CD4-positive, alpha-beta T cell treated with Interleukin-15 for 4 hours (primary cell): ENCODE measurements around the gene LYZL4.

Source experiments
- DNase-seq: peaks from one replicate; pipeline ENCODE4 v3.0.0-alpha.2; 2020; ENCODE audit warnings: low spot score

The LYZL4 gene

DNA sequence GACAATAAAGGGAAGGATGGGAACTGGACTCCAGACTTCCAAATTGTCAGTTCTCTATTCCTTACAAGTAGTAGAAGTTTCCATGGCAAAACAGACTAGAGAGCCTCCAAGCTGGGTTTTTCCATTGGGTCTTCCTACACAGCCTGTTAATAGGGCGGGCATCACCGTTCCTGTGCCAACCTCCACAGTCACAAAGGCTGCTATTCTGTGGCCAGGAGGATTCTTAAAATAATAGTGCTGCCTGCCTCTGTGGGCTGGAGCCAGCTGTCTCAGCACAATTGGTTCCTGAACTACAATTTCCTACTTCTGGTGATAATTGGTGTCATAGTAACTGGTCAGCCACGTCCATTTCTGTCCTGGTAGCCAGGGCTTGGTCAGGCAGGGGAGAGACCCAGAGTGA, 38.6 kb downstream of the LYZL4 start:
- DNase-seq = no peak

- DNase-seq = no peak
These were observed 40.6 kb downstream of the LYZL4 start for GRCh38 chr3:42369832-42370231.

- no peak for DNase-seq
These were observed 41.1 kb downstream of the LYZL4 start for GRCh38 chr3:42369304-42369703.

GRCh38 chr3:42368861-42369260, 41.5 kb downstream of the LYZL4 start:
- no peak for DNase-seq

DNA sequence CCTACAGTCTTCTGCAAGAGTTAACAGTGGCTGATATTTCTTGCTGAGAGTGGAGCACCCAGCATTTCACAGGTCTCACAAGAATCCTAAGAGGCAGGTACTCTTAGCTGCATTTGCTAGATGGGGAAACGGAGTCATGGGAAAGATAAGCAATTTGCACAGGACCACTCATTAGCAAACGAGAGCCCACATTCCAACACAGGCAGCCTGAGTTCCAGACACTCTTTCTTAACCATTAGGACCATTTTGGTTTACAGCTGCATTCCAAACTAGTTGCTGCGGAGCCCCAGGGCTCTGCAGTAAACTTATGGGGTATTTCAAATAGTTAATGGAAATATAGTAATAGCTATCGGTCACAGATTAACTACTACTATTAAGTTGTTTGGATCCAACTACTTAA, 42.5 kb downstream of the LYZL4 start:
- DNase-seq = no peak

GRCh38 chr3:42366550-42366949, 43.9 kb downstream of the LYZL4 start:
- no peak for DNase-seq

GRCh38 chr3:42357335-42357734, 53.1 kb downstream of the LYZL4 start:
- no peak for DNase-seq

GRCh38 chr3:42355612-42356011, 54.8 kb downstream of the LYZL4 start:
- no peak for DNase-seq

GRCh38 chr3:42353631-42354030, 56.8 kb downstream of the LYZL4 start:
- DNase-seq = no peak

- no peak for DNase-seq
These were observed 59.2 kb downstream of the LYZL4 start for GRCh38 chr3:42351207-42351606.

GRCh38 chr3:42349765-42350594, 60.4 kb downstream of the LYZL4 start:
- no peak for DNase-seq

GRCh38 chr3:42347928-42348327, 62.5 kb downstream of the LYZL4 start:
- no peak for DNase-seq
